ENCODE results near the gene RIPOR3. TPM values are rescaled to one million over a fixed set of nuclear protein-coding genes. Genes with fewer than 3 reads are reported as not detected.
"Not testable (repeated sequence)": the region's sequence is repeated elsewhere in the genome, so short reads cannot be mapped to it uniquely, and the experiment has no call there.

The RIPOR3 gene
- total RNA-seq, 1 experiment from 2014 or later: 0.47 TPM

DNA sequence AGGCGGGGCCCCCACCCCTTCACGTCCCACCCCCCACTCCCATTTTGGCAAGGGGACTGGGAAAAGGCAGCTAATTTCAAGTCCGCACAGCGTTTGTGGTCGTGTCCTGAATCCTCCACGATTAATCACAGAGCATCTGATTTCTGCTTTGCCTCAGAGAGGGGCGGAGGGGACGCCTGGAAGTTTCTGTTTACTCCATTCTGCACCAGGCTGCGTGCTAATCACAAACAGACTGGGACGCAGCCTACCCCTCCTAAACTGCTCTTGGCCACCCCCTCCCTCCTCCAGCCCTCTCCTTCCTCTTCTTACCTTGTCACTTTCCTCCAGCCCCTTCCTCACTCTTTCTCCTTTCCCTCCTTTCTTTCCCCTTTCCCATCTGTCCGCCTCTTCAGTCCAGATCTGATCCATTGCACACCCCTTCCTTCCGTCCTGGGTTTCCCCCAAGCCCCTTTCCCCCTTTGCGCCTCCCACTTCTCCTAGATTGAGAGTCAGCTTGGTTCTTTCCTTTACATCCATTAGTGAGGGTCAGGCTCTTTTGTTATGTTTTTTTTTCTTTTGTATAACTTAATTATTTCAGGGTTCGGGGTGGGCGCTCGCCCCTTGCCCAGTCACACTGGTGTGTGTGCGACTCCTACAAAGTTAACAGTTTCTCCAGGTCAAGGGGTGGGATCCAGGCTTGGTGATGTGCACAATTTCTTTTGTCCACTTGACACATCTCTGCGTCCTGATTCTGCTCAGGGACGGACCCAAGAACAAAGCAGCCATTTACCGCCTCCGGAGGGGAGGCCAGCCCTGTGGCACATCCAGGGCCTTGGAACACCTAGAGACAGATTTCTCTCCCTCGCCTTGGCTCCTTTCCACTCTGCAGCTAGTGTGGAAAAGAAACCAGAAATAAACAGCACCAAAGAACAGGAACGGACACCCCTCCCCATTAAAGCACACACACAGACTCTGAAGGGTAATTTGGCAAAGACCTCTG, 520 bp upstream of the RIPOR3 start:
- no peak for DNase-seq (ENCODE audit: low read depth)
- in situ Hi-C loops (cut with HindIII; ENCODE audit: low pct_unique_long_range_greater_than_20kb, low sequenced_read_pairs): no loop called here

DNA sequence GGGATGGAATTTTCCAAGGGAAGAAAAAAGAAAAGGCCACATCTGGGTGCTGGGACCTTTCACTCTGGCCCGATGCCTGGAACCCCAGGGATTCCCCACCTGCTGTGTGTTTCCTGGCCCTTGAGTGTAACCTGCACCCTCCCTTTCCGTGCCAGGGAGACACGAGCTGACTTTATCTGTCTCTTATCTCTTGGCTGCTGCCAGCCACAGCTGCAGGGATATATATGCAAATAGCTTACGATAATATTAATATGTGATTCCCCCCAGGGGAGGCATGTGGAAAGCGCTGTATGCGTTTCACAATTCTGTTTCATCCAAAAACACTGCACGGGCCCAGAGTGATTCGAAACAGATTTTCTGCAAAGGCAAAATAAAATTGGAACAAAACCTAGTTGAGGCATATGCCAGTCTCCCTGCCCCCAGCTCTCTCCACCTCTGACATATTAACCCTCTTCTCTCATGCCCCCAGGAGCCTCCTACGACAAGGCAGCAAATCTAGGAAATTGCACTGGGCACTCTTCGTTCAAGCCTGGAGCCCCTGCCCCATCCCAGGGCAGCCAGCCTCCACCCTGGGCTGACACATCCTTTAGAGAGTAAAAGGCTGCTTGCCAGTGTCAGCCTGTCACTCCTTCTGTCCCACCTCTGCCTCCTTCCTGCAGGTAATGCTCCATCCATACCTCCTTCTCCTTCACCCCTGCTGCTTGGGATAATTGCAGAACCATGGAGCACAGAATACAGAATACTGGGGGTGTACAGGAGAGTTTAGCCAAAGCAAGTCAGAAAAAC, 1.3 kb downstream of the RIPOR3 start:
- no peak for DNase-seq (ENCODE audit: low read depth)
- in situ Hi-C loops (cut with HindIII; ENCODE audit: low pct_unique_long_range_greater_than_20kb, low sequenced_read_pairs): no loop called here

DNA sequence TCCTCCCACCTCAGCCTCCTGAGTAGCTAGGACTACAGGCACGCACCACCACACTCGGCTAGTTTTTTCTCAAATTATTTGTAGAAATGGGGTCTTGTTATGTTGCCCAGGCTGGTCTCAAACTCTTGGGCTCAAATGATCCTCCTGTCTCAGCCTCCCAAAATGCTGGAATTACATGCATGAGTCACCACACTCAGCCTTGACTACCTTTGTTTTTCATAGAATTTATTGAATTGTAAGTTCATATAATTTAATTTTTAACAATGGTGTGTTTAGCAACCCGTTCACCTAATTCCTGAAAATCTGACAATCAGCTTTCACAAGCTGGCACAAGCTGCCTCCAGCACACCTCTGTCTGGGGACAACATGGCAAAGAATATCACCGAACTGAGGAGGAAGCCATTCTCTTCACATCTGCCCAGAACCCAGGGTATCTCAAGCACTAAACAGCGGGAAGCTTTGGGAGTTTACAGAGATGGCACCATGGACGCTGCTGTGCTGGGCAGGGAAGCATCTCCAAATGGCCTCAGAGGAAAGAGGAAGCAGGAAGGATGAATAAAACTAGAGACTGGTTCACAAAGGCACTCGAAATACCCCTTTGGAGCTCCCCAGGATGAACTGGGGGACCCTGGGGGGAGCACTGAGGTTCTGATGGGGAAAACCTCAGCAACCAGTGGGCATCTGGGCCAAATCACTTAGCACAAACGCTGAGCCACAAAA, 2.9 kb downstream of the RIPOR3 start:
- DNase-seq (ENCODE audit: low read depth): no peak
- in situ Hi-C loops (cut with HindIII; ENCODE audit: low pct_unique_long_range_greater_than_20kb, low sequenced_read_pairs): no loop called here

DNA sequence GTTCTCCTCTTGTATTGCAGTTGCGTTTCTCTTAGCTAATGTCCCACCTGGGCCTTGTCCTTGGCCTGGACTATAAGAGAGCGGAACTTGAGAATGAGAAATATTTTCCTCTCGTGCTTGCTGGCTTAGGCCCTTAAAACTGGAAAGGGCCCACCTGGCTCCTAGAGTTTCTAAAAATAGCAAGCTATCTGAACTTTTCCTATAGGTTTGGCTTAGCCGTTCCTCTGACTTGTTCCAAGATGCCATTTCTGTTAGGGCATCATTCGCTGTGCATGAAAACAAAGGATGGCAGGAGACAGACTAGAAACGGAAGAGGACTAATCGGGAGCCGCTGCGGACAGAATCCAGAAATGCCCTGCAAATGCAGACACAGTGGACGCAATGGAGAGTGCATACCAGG, 4.5 kb downstream of the RIPOR3 start:
- no peak for DNase-seq (ENCODE audit: low read depth)
- in situ Hi-C loops (cut with HindIII; ENCODE audit: low pct_unique_long_range_greater_than_20kb, low sequenced_read_pairs): no loop called here

DNA sequence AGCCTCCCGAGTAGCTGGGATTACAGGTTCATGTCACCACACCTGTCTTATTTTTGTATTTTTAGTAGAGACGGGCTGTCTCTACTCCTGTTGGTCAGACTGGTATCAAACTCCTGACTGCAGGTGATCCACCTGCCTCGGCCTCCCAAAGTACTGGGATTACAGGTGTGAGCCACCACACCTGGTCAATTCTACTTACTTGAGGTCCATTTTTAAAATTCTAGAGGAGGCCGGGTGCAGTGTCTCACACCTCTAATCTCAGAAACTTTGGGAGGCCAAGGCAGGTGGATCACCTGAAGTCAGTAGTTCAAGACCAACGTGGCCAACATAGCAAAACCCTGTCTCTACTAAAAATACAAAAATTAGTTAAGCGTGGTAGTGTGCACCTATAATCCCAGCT, 7.8 kb downstream of the RIPOR3 start:
- DNase-seq (ENCODE audit: low read depth): no peak
- in situ Hi-C loops (cut with HindIII; ENCODE audit: low pct_unique_long_range_greater_than_20kb, low sequenced_read_pairs): no loop called here

DNA sequence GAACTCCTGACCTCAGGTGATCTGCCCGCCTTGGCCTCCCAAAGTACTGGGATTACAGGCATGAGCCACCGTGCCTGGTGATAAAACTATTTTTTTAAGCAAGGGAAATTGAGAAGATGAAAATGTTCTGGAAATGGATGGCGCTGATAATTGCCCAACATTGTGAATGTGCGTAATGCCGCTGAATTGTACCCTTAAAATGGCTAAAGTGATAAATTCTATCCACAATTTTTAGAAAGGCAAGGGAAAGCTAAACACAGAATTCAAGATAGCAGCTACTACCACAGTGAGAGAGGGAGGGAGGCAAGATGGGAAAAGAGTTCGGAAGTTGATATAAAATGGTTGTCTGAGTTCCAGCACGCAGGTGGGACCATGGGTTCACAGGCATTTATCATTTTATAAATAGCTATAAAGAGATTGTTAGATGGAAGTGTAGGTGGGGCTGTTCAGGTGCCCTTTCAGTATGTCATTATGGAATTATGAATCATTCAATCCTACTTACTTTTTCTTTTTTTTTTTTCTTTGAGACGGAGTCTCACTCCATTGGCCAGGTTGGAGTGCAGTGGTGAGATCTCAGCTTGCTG, 8.3 kb downstream of the RIPOR3 start:
- in situ Hi-C loops (cut with HindIII; ENCODE audit: low pct_unique_long_range_greater_than_20kb, low sequenced_read_pairs): no loop called here

DNA sequence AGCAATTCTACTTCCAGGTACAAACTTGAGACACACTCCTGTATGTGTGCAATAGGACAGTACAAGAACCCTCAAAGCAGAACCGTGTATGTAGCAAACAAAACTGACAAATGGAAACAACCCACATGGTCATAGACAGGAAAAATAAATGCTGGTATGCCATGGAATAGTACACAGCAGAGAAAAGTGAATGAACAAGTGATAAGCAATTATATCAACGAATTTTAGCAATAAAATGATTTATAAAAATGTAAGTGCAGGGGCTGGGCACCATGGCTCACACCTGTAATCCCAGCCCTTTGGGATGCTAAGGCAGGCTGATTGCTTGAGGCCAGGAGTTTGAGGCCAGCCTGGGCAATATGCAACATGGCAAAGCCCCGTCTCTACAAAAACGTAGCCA, 9.3 kb downstream of the RIPOR3 start:
- in situ Hi-C loops (cut with HindIII; ENCODE audit: low pct_unique_long_range_greater_than_20kb, low sequenced_read_pairs): no loop called here
- no peak for DNase-seq (ENCODE audit: low read depth)

More for the DNA sequence above, 8.3 kb downstream of the RIPOR3 start:
- DNase-seq (ENCODE audit: low read depth): no peak

DNA sequence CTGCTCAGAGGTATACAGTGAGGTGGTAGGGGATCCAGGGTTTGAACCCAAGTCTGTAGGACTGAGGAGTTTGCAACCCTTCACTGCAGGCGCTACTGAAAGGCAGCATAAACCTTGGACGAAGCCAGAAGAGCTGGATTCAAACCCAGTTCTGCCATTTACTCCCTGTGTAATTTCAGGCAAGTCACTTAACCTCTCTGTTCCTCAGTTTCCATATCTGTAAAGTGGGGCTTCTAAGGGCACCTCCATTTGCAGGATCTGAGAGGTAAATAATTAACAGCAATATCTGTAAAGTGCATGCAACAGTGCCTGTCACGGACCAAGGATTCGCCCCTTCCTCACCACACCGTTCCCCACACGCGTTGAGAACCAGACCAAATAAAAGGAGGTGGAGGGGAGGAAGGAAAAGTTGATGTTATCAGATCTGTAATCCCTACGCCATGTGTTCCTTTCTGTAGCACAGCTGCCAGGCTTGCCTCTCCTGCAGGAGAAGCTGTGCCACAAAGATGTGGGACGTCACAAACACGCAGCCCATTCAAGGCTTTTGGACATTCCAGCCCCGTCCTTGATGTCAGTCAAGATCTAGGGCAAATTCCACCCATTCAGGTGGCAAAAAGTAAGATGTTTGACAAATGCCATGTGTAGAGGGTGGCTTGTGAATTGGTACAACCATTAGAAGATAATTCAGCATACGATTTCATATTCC, 9.8 kb downstream of the RIPOR3 start:
- in situ Hi-C loops (cut with HindIII; ENCODE audit: low pct_unique_long_range_greater_than_20kb, low sequenced_read_pairs): no loop called here

DNA sequence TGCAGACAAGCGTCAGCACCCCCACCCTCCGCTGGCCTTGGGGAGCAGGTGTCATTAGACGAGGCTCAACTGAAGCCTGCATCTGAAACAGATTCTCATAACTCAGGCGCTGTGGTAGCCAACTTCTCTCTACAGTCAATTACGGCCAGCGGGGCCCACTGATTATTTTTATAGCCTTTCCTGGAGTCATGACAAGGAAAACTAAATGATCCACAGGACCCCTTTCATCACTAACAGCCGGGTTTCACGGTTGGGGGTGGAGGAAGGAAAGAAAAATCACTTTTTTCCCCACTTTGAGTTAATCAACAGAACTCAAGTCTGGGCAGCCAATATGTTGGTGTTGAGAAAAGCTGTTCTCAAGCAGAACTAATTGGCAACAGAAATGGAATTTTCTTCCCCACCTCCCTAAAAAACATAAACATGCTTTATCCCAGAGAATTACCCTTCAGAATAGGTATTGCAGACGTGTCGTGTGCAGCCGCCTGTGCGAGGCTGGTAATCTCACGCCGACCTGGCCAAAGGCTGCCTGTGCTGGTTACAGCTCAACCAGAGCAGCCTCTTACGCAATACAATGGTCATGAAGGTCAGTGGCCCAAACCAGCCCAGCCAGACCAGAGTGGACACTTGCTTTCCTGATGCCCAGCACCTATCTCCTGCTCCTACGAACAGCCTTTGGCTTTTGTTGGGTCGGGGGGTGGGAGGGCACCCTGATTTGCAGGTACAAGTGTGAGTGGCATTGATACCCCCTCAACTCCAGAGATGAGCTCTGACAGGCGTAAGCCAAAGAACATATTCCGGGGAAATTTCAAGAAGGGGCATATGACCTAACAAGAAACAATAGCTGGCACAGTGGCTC, 11.0 kb downstream of the RIPOR3 start:
- in situ Hi-C loops (cut with HindIII; ENCODE audit: low pct_unique_long_range_greater_than_20kb, low sequenced_read_pairs): no loop called here
- peak; percentile 97 for DNase-seq (ENCODE audit: low read depth)

More for the DNA sequence above, 9.8 kb downstream of the RIPOR3 start:
- DNase-seq (ENCODE audit: low read depth): peak; percentile 77

DNA sequence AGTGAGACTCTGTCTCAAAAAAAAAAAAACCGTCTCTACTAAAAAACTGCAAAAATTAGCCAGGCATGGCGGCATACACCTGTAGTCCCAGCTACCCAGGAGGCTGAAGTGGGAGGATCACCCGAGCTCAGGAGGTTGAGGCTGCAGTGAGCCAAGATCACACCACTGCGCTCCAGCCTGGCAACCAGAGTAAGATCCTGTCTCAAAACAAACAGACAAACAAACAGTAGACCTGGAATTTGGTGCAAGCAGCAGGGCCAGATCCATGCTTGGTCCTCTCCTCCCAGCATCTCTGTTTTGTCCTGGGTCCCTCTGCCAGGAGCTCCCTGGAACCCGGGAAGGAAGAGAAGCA, 11.6 kb downstream of the RIPOR3 start:
- in situ Hi-C loops (cut with HindIII; ENCODE audit: low pct_unique_long_range_greater_than_20kb, low sequenced_read_pairs): no loop called here
- DNase-seq (ENCODE audit: low read depth): no peak

DNA sequence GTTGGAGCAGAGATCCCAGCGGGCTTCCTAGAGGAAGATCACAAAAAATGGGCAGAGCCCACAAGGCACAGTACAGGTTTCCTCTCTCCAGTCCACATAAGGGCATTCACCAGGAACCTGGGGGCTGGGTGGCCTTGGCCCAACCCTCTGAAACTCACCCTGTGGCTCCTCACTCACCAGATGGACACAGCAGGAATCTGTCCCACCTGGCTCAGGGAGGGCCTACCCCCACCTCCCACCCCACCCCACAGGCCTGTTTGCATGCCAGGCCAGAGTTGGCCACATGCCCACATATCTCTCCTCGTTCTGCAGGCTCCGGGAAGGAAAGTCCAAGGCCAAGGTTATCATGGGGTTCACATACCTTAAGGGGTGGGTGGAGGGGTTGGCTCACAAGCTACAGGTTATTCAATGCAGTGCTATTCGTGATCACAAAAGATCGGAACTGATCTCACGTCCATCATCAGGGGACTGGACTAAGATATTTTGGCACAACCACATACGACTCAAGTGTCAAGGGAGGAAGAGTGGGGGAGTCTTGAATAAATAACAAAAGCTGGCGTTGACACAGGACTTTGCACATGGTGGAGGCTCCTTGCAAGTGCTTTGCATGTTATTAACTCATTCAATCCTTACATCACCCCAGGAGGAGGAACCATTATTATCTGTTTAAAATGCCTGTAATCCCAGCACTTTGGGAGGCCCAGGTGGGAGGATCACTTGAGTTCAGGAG, 13.0 kb downstream of the RIPOR3 start:
- DNase-seq (ENCODE audit: low read depth): peak; percentile 91
- in situ Hi-C loops (cut with HindIII; ENCODE audit: low pct_unique_long_range_greater_than_20kb, low sequenced_read_pairs): no loop called here

DNA sequence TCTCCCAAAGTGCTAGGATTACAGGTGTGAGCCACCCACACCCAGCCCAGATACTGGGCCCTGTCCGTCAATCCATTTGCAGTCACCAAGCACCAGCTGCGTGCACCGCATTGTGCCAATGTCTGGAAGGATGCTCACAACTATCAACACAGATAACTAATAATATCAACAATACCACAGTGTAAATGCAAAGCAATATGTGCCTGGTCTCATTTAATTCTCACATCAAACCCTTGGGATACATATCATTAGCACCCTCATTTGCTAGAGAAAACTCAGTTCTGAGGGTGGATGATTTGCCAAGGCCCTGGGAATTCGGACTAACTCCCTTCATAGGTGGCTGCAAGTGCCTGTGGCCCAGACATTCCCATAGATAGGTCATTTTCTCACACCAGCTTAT, 14.5 kb downstream of the RIPOR3 start:
- in situ Hi-C loops (cut with HindIII; ENCODE audit: low pct_unique_long_range_greater_than_20kb, low sequenced_read_pairs): no loop called here
- DNase-seq (ENCODE audit: low read depth): no peak

DNA sequence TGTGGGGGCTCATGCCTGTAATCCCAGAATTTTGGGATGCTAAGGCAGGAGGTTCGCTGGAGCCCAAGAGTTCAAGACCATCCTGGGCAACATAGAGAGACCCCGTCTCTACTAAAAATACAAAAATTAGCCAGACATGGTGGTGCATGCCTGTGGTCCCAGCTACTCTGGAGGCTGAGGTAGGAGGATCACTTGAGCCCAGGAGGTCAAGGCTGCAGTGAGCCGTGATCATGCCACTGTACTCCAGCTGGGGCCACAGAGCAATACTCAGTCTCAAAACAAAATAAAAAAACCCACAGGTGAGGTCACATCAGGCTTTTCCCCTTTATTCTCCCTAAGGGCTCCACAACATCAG, 15.0 kb downstream of the RIPOR3 start:
- DNase-seq (ENCODE audit: low read depth); in situ Hi-C loops (cut with HindIII; ENCODE audit: low pct_unique_long_range_greater_than_20kb, low sequenced_read_pairs): not testable (repeated sequence)

DNA sequence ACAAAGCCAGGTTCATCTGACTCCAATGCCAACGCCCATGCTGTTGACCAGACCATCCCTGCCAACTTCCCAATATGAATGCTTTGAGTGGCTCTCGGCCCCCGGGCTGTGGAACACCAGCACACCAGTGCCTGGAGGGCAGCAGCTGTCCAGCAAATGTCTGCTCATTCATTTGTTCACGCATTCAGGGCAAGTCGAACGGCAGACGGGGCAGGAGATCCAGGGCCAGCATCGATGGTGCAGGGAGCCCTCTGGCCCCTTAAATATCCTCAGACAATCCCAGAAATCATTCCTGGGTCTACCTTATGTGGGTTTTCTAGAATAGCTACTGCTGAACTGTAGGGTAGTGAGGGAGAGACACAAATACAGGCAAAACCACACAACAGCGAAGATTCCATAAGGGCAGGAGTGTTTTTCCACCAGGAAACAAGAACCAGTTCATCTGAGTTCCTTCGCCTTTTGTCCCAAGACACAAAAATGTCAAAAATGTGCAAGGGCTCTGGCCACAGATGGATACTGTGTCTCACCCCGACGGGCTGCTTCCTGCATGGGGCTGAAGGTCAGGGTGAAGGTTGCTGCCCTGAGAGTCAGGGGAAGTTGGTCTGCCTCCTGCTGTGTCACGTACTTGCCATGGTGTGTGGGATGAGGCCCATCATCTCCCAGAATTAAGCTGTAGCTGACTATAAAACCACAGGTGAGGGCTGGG, 15.5 kb downstream of the RIPOR3 start:
- DNase-seq (ENCODE audit: low read depth): peak; percentile 20
- in situ Hi-C loops (cut with HindIII; ENCODE audit: low pct_unique_long_range_greater_than_20kb, low sequenced_read_pairs): no loop called here

DNA sequence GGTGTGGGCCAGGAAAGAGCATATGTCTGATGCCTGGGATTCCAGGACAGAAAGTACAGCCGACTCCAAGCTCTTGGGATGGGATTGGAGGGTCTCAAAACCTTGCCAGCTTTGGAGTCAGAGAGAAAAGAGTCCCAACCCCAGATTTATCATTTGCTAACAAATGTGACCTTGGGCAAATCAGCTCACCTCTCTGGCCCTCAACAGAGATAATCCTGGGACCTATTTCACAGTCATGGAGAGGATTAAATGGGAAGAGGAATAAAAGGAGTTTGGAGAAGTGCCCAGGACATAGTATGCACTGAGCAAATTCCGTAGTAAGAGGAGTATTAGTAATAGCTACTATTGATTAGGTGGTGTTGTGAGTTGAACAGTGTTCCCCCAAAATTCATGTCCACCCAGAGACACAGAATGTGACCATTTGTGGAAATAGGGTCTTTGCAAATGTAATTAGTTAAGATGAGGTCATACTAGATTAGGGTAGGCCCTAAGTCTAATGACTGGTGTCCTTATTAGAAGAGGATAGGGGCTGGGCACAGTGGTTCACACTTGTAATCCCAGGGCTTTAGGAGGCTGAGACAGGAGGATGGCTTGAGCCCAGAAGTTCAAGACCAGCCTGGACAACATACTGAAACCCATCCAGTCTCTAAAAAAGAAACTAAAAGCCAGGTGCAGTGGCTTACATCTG, 17.1 kb downstream of the RIPOR3 start:
- in situ Hi-C loops (cut with HindIII; ENCODE audit: low pct_unique_long_range_greater_than_20kb, low sequenced_read_pairs): no loop called here
- DNase-seq (ENCODE audit: low read depth): no peak
